ENCODE measurements around the gene GJC1. TPM values are rescaled to one million over a fixed set of nuclear protein-coding genes. Genes with fewer than 3 reads are reported as not detected.

Gene GJC1
- total RNA-seq, 4 donors from 2014 or later = 1.2 to 5.9 (median 1.6) TPM

- peaks cover 36 to 68% (median 42%) of the 10 kb centered on the region in 3 donors for H3K36me3 ChIP-seq
- DNase-seq = no peak
- no peaks in the 10 kb centered on the region for H3K4me1 ChIP-seq
- WGBS, 2 donors = 79 to 89% methylated on average over 4 to 5 of the region's 5 CpGs
- TF ChIP-seq POLR2A (IDR thresholded peaks at IDR 0.05) = no peak
- no peak for TF ChIP-seq CTCF (IDR thresholded peaks at IDR 0.05)
- H3K4me3 ChIP-seq = no peak overlapping the region
- peak overlapping the region in 2 of 4 donors; percentile 24 to 47 for H3K27ac ChIP-seq
- no peaks in the 10 kb centered on the region for H3K27me3 ChIP-seq
- intact Hi-C loops (cut with DNase I) = no loop called here
- H3K9me3 ChIP-seq = no peaks in the 10 kb centered on the region
Observed at GRCh38 chr17:44850612-44851011, 20.5 kb upstream of the GJC1 start.

GRCh38 chr17:44850025-44850424 is 19.9 kb upstream of the GJC1 start:
- intact Hi-C loops (cut with DNase I) = no loop called here
- H3K27me3 ChIP-seq = no peaks in the 10 kb centered on the region
- no peak overlapping the region for H3K4me3 ChIP-seq
- peaks cover 30 to 62% (median 39%) of the 10 kb centered on the region in 3 donors for H3K36me3 ChIP-seq
- H3K9me3 ChIP-seq = no peaks in the 10 kb centered on the region
- peak overlapping the region in 2 of 4 donors; percentile 24 to 47 for H3K27ac ChIP-seq
- no peak for TF ChIP-seq POLR2A (IDR thresholded peaks at IDR 0.05)
- TF ChIP-seq CTCF (IDR thresholded peaks at IDR 0.05) = no peak
- 82 to 85% methylated on average over 6 of the region's 7 CpGs for WGBS, 2 donors
- no peak for DNase-seq
- no peaks in the 10 kb centered on the region for H3K4me1 ChIP-seq

- no peak overlapping the region for H3K4me3 ChIP-seq
- H3K27me3 ChIP-seq = no peaks in the 10 kb centered on the region
- no peak for DNase-seq
- intact Hi-C loops (cut with DNase I) = no loop called here
- H3K4me1 ChIP-seq = no peaks in the 10 kb centered on the region
- peak overlapping the region in 1 of 4 donors; percentile 50 for H3K27ac ChIP-seq
- H3K36me3 ChIP-seq = peaks cover 20 to 52% (median 29%) of the 10 kb centered on the region in 3 donors
- no peaks in the 10 kb centered on the region for H3K9me3 ChIP-seq
- TF ChIP-seq POLR2A (IDR thresholded peaks at IDR 0.05) (no peak), CTCF (IDR thresholded peaks at IDR 0.05) (no peak)
- 94% methylated on average over 5 of the region's 12 CpGs; no CpG with 5 or more reads in 1 of the 2 donors for WGBS, 2 donors
Observed at GRCh38 chr17:44848961-44849489, 18.9 kb upstream of the GJC1 start.

GRCh38 chr17:44848257-44848795 is 18.2 kb upstream of the GJC1 start:
- no peak overlapping the region for H3K4me3 ChIP-seq
- H3K27ac ChIP-seq = peak overlapping the region in 1 of 4 donors; percentile 54
- intact Hi-C loops (cut with DNase I) = no loop called here
- no peak for DNase-seq
- H3K27me3 ChIP-seq = no peaks in the 10 kb centered on the region
- TF ChIP-seq POLR2A (IDR thresholded peaks at IDR 0.05) (no peak), CTCF (IDR thresholded peaks at IDR 0.05) (no peak)
- no peaks in the 10 kb centered on the region for H3K4me1 ChIP-seq
- no peaks in the 10 kb centered on the region for H3K9me3 ChIP-seq
- 48 to 76% methylated on average over 6 of the region's 6 CpGs for WGBS, 2 donors
- H3K36me3 ChIP-seq = peaks cover 18 to 45% (median 22%) of the 10 kb centered on the region in 3 donors

- no peak for TF ChIP-seq POLR2A (IDR thresholded peaks at IDR 0.05)
- no peak for TF ChIP-seq CTCF (IDR thresholded peaks at IDR 0.05)
- Histone ChIP-seq H3K9me3 (no peaks in the 10 kb centered on the region), H3K27me3 (no peaks in the 10 kb centered on the region), H3K36me3 (peaks cover 16 to 37% (median 18%) of the 10 kb centered on the region in 3 donors), H3K4me1 (no peaks in the 10 kb centered on the region), H3K4me3 (no peak within 1 kb of the TSS), H3K27ac (peak within 1 kb of the TSS in 2 of 4 donors; percentile 1 to 54)
- DNase-seq = no peak
- intact Hi-C loops (cut with DNase I) = no loop called here
- WGBS, 2 donors = 61 to 85% methylated on average over 2 of the region's 2 CpGs
Observed at GRCh38 chr17:44847586-44847985, 17.5 kb upstream of the GJC1 start, which contains the start of gene HIGD1B. Gene HIGD1B, plus strand, starts transcription at chr17:44847883. Its CDS starts 270 bp downstream, at chr17:44848153.

Measured in esophagus squamous epithelium (tissue), 5 donors.